DOHH2 (cell line): Measurements from ENCODE around the gene LILRB1.

Experiments
- CTCF ChIP-seq: fragments of 200-600 bp; sonication (generic); IDR thresholded peaks from one replicate; pipeline ENCODE4 v1.5.1; 2014; ENCODE audit warnings: antibody characterized with exemption, mild to moderate bottlenecking, low read depth, low read length; ENCODE audit not compliant: poor library complexity, severe bottlenecking
- EZH2phosphoT487 ChIP-seq: fragments of 200-600 bp; sonication (generic); IDR thresholded peaks from 2 replicates; pipeline ENCODE4 v1.6.1; 2017; ENCODE audit warnings: borderline replicate concordance, mild to moderate bottlenecking, antibody characterized with exemption, low read length, moderate library complexity, mixed read lengths

DNA sequence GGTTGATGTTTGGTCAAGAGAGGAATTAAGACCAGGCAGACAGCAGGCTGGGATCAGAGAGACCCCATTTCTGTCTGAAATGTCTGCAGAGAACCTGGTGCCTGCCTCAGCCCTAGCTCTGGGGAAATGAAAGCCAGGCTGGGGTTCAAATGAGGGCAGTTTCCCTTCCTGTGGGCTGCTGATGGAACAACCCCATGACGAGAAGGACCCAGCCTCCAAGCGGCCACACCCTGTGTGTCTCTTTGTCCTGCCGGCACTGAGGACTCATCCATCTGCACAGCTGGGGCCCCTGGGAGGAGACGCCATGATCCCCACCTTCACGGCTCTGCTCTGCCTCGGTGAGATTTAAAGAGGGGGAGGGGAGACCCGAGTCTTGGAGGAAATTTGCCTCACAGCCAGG, 32.4 kb downstream of the LILRB1 start, which contains the start of gene LILRB4:
- no peak for TF ChIP-seq CTCF
- no peak for TF ChIP-seq EZH2phosphoT487
